ENCODE results near the gene CSNK2A2.

GRCh38 chr16:58194790-58195189 is 3.1 kb downstream of the CSNK2A2 start:
- no peak for TF ChIP-seq REST (IDR thresholded peaks at IDR 0.05)
- no peak for TF ChIP-seq CEBPB (IDR thresholded peaks at IDR 0.05)
- no peak for TF ChIP-seq CTCF (IDR thresholded peaks at IDR 0.05)
- no peak for TF ChIP-seq POLR2A (IDR thresholded peaks at IDR 0.05; ENCODE audit: low read length)
- no peak for TF ChIP-seq EP300 (IDR thresholded peaks at IDR 0.05)
- no peak for TF ChIP-seq RFX5 (IDR thresholded peaks at IDR 0.05)
- TF ChIP-seq BHLHE40 (IDR thresholded peaks at IDR 0.05; ENCODE audit: low read depth, low read length): no peak
- no peak for TF ChIP-seq KDM1A (IDR thresholded peaks at IDR 0.05; ENCODE audit: low read depth)
- TF ChIP-seq JUNB (IDR thresholded peaks at IDR 0.05): no peak
- no peak for TF ChIP-seq SMC3 (IDR thresholded peaks at IDR 0.05)
- TF ChIP-seq HMGXB4 (CRISPR knock-in tag; IDR thresholded peaks at IDR 0.05; ENCODE audit: borderline replicate concordance): no peak

Data from A549 (cell line).